Stimulated activated CD4-positive, alpha-beta T cell treated with anti-CD3 and anti-CD28 coated beads, Interleukin-4, amount 100 ng/mL, for 1 hour (primary cell): ENCODE data around the gene PARP3.

Experiments
- DNase-seq: peaks from one replicate; pipeline ENCODE4 v3.0.0-alpha.2; 2020

PARP3 gene

GRCh38 chr3:51949121-51949520 lies 7.0 kb downstream of the PARP3 start:
- DNase-seq: no peak

DNA sequence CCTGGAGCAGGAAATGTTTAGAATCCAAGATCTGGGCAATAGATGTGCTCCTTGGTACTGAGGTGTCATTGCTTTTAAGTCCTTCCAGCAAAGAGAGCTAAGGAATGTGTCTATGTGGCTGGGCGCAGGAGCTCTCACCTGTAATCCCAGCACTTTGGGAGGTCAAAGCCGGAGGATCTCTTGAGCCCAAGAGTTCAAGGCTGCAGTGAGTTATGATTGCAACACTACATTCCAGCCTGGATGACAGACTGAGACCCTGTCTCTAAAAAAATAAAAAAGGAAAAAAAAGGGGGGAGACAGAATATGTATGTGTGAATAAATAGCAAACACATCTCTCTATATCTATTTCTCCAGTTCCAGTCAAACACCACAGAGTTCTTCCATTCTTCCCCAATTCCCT lies 8.7 kb downstream of the PARP3 start:
- DNase-seq: no peak

GRCh38 chr3:51953445-51953844 lies 11.3 kb downstream of the PARP3 start:
- no peak for DNase-seq

GRCh38 chr3:51954105-51954504 lies 11.9 kb downstream of the PARP3 start:
- DNase-seq: no peak

GRCh38 chr3:51954713-51955112 lies 12.6 kb downstream of the PARP3 start:
- no peak for DNase-seq

GRCh38 chr3:51955175-51955892 lies 13.2 kb downstream of the PARP3 start, which contains the start of gene GPR62:
Gene GPR62 (plus strand): TSS chr3:51955381. CDS start chr3:51955653, 272 bp downstream.
- no peak for DNase-seq

- peak; percentile 43 for DNase-seq
Observed at GRCh38 chr3:51955893-51956770, 14.0 kb downstream of the PARP3 start.

DNA sequence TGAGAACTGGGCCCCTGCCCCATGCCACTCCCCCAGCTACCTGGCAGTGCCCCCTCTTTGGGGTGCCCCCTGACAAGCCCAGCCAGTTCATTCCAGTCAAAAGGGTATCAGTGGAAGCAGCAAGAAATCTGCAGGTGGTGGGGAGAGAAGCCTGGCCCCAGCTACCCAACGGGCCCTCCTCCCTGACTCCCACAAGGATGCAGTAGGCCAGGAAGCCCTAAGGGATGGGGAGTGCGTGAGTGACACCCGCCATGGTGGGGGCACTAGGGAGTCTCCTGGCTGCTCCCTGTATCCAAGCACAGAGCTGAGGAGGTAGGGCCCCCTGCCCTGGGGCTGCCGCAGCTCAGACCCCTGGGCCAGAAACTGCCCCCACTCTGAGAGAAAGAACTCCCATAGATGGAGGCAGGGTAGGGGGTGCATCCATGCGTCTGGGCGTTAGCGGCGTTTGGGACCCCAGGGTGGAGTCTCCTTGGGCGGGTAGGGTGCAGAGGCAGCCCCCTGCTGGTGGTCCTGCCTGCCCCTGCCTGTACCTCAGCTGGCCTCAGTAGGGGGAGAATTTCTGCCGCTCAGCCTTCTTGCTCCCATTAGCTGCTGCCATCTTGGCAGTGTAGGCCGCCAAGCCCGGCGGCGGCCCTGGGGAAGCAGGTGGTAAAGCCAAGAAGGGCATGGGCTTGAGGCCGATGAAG lies 15.5 kb downstream of the PARP3 start:
- no peak for DNase-seq

- no peak for DNase-seq
Observed at GRCh38 chr3:51958603-51959521, 16.7 kb downstream of the PARP3 start.

- no peak for DNase-seq
Observed at GRCh38 chr3:51959651-51960050, 17.5 kb downstream of the PARP3 start.

GRCh38 chr3:51960386-51960785 lies 18.2 kb downstream of the PARP3 start:
- DNase-seq: no peak

GRCh38 chr3:51961011-51961410 lies 18.8 kb downstream of the PARP3 start:
- no peak for DNase-seq

DNA sequence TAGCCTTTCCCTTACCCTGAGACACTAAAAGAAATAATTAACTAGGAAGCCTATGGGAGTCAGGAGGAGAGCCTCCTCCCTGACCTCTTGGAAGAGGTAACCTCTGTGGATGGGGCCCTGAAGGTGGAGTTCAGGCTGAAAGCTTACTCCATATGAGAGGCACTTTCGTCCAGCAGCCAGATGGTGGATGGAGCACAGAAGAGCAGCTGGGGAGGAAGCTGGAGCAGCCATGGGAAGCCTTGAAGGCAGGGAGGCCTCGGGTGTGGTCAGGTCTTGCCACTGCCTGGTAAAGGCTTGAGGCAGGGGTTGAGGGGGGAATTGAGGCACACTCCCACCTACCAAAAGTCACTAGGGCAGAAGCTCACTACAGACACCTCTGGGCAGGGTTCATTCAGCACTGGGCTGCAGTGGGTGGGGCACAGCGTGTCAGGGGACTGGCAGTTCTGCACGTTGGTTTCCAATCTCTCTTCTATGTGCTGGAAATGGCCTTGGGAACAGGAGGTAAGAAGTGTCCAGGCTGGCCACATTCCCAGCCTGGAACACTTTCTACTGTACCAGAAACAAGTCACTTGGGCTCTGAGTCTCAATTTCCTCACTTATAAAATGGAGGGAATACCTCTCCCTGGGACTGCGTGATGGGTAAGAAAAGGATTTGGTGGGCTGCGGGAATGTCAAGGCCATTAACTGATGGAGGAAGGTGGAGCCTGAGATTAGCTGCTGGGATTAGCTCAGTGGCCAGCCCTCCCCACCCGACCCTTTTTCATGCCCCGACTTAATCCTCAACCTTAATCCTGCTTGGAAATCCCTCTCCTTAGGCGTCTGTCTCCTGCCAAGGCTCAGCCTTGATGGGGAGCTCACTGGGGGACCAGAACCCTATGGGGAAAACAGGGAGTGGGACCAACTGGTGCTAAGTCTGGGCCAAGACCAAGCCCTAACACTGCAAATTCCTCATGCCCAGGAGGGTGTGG lies 19.7 kb downstream of the PARP3 start:
- DNase-seq: no peak

- no peak for DNase-seq
Observed at GRCh38 chr3:51962854-51963530, 20.8 kb downstream of the PARP3 start.

DNA sequence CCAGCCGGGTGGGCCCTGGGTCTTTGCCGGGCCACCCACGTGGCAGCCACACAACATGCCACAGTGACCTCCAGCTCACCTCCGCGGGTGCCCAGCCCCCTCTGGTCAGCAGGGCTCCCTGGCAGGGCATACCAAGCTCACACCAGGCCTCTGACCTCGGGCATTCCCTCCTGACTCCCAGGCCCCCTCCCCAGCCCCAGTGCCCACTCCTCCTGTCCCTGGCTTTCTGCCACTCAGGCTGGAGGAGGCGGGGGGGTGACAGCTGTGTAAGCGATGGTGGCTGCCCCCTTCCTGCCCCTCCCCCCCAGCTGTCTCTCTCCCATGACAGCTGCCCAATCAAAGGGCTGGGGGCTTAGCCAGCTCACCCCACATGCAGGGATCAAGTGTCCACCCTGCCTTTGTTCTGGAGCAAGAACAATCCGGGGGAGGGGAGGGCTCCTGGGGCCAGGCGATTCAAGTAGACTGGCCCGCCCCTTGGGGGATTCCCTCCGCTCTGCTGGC lies 21.8 kb downstream of the PARP3 start:
- DNase-seq: no peak

DNA sequence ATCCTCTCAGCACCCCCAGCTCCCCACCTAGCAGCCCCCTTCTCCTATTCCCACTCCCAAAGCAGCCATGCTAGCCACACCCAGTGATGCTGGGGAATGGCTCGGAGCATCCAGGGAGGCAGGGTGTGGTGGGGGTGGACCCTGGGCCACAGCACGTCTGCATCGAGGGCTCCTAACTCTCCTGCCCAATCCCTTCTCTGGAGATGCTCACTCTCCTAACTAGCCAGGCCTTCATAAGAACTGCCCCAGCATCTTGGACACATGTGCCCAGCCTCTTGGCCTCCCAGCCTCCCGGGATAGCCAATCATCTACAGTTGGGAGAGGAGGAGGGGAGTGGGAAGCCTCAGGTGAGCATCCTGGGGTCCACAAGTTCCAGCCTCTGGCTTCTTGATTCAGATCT lies 22.4 kb downstream of the PARP3 start:
- no peak for DNase-seq

DNA sequence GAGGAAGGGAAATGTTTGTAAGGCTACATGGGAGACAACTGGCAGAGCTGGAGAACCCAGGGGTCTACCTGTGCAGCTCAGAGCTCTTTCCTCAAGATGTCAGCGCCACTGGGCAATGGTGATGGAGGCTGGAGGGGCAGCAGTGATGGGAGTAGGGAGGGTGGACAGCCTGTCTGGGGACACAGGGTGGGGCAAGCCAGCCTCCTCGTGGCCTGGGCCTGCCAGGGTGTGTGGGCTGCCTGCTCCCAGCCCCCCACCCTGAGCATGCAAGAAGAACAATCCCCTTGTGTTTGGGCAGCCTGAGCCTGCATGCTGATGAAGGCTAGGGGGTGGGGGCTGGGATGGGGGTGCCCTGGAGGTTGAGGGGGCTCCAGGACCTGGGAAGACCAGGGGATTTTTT lies 23.9 kb downstream of the PARP3 start:
- no peak for DNase-seq

- no peak for DNase-seq
Observed at GRCh38 chr3:51966486-51966885, 24.3 kb downstream of the PARP3 start.

DNA sequence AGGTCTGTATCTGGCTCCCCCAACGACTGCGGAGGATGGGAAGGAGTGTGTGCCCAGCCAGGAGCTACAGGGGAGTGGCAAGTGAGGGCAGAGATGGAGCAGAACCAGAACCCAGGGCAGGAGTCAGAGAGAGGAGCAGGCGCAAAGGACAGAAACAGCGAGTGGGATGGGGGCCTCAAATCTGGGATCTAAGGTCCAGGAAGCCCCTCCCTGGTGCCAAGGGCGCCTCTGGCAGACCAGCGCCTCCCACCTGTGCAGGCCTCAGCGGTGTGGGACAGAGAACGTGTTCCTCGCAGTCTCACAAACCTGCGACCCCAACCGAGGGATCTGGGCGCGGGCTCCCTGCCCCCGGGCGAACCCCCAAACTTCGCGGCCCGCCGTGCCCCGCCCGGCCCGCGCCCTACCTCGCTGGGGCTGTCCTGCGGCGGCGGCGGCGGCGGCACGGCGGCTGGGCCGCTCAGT lies 24.8 kb downstream of the PARP3 start:
- DNase-seq: no peak
